Erythroblast (primary cell): ENCODE measurements around the gene PACS1.
"Not testable (repeated sequence)": the region's sequence is repeated elsewhere in the genome, so short reads cannot be mapped to it uniquely, and the experiment has no call there.

ENCODE experiments used
- DNase-seq, 2 experiments: peaks; one replicate each; lab custom pipeline; 2025; lab: John Stamatoyannopoulos, UW
- GATA1 ChIP-seq: IDR thresholded peaks from 2 replicates; pipeline ENCODE4 v1.6.1; 2011; ENCODE audit warnings: low read depth, mild to moderate bottlenecking, control low read depth, low read length, moderate library complexity
- POLR2A ChIP-seq: IDR thresholded peaks from 2 replicates; pipeline ENCODE4 v1.6.1; 2011; ENCODE audit warnings: mild to moderate bottlenecking, low read length

PACS1 gene

DNA sequence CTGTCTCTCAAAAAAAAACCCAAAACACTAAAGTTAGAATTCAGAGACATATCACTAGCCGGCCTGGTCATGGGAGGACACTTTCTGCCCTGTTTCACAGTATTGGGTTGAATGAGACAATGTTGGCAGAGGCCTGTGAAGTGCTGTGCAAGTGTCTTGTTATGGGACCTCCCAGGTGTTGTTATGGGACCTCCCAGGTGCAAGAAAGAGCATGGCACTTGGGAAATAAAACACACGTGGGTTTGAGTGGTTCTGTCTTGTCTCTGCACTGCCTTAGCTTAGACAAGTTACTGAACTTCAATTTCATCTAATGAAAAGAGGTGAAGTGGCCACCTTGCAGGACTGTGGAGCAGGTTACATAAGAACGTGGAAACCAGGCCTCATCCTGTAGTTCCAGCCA, 169.4 kb downstream of the PACS1 start:
- no peak for DNase-seq
- TF ChIP-seq POLR2A = no peak
- no peak for TF ChIP-seq GATA1

DNA sequence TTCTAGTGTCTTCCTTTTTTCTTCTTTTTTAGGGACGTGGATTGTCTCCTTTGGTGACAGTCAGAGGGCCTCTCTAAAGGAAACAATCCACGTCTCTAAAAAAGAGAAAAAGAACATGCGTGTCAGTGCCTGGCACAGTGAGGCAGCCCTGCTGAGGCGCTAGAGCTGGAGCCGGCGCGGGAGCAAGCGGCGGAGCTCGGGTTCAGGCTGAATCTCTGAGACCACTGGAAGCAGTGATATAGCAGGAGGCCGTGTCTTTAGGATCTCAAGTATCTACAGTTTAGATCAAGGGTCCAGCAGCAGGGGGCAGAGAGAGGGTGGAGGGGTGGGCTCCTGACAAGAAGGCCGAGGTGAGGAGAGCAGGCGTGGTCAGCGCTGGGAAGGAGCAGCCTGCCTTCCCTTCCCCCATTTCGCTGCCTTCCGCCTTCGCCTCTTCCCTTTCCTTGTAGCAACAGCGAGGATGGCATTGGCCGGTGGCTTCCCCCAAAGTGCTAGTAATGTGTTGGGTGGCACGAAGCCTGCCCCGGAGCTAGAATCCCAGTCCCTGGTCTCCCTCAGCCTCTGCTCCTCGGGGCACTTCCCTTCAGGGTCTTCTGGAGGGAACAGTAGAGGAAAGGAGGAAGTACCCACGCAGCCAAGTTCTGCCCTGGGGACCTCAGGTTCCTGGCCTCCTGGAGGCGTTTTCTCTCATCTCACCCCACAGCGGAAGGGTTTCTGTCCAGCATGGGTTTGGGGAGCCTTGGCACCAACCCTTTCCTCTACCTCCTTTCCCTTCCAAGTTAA, 170.1 kb downstream of the PACS1 start:
- TF ChIP-seq POLR2A (no peak), GATA1 (no peak)
- no peak for DNase-seq

DNA sequence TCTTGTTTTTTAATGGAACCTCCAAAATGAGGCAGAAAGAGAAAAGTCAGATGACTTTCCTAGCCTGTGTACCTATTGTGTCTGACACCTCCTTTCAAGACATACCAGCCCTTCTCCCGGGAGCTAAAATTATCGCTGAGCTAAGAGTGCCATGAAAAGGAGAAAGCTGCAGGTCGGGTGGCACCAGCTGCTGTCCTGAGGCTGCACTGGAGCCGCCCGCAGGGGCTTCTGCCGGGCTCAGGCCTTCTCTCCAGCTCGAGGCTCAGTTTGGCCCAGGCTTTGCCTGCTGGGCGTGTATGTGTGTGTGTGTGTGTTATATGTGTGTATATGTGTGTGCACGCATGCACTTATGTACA, 170.7 kb downstream of the PACS1 start:
- TF ChIP-seq POLR2A (no peak), GATA1 (no peak)
- no peak for DNase-seq

DNA sequence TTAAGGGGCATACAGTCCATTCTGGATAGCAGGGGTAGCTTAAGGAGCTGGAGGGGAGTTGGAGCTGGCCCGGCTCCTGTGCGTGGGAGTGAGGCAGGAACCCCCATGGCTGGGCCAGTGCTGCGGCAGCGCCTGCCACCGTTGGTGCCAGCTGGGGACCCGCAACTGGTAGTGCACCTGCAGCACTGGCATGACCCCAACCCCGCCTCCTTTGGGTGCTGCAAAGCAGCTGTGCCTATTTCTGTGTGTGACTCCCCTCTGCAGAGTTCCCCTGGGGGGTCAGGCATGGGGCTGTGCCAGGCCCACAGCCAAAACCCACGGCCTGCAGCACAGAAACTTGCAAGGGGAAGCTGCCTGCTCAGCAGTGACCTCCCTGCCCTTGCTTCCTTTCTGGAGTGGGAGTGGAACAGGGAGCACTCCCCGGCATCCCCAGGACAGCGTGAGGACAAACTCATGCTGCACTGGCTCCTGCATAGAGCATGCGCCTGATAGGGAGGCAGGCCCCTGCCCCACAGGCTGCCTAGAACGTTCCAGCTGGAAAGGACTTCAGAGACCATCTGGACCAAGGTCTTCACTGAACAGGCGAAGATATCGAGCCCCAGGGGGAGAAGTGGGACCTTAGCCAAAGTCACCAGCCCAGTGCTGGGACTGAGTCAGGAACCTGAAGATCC, 172.2 kb downstream of the PACS1 start:
- no peak for TF ChIP-seq GATA1
- TF ChIP-seq POLR2A = no peak
- no peak for DNase-seq

DNA sequence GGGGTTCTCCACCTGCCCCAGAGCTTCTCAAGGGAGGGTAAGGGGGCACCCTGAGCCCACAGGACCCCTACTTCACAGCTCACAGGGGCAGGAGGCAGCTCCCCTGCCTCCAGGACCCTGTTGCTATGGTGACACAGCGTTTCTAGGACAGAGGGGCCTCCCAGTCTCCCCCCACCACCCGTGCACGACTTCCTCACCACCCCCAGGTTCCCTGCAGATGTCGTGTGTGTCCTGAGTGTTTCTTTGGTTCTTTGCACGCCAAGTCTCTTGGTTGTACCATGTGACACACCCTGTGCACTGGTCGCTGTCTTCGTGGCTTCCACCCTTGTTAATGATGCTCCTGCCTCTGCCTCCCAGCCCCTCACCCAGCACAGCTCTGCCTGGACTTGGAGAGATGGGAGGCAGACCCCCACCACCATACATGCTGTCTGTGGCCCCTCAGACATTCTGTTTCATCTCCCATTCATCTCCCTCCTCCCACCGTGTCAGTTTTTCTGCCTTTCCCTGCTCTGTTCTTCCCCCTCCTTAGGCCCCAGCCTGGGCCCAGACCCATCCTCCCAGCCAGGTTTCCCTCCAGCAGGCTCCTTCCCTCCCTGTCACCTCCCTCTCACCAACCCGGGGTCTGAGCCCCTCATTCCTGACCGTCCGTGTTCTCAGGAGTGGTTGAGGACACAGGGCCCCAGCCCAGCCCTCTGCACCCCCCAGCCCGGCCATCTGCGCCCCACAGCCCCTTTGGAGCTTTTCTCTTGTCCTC, 173.9 kb downstream of the PACS1 start:
- DNase-seq = no peak
- TF ChIP-seq POLR2A (no peak), GATA1 (no peak)

DNA sequence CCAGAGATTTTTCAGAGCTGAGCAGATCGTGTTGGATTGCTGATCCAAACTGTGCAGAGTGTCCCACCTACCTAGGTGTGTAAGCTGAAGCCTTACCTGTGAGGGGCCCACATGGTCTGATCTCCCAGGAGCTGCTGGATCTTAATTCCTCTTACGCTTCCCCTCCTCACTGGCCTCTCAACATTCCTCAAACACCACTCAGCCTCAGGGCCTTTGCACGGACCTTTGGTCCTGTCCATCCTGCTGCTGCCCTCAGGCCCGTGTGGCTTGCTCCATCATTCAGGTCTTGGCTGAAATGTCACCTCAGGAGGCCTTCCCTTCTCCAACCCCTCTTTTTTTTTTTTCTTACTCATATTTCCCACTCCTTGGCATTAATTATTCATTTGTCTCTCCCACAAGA, 177.2 kb downstream of the PACS1 start:
- TF ChIP-seq GATA1 = no peak
- no peak for TF ChIP-seq POLR2A
- DNase-seq = no peak

DNA sequence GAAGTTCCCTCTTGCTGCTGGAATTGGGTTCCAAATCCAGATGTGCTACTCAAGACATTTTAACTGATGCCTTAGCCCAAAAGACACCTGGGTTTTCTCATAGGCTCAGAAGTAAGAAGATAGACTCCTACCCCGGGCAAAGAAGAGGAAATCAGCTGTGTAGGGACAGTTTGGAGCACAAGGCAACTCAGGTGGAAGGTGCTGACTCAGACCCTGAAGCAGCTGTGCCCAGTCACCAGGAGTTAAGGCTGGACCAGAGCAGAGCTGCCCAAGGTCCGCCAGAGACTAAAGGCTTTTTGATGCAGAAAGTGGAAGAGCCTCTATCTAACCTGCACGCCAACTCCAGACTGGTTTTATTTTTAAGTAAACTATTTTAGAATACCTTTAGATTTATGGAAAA, 177.7 kb downstream of the PACS1 start:
- TF ChIP-seq GATA1 (no peak), POLR2A (no peak)
- no peak for DNase-seq

DNA sequence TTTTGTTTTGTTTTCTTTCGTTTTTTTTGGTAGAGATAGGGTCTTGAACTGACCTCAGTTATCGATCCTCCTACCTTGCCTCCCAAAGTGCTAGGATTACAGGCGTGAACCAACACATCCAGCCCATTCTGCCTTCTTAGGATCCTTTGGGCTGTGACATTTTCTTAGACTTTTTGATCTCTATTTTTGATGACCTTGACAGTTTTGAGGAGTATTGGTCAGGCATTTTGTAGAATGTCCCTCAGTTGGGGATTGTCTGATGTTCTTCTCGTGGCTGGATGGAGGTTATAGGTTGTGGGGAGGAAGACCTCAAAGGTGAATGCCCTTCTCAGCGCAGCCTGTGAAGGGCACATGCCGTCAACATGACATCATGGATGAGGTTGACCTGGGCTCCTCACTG, 178.8 kb downstream of the PACS1 start:
- TF ChIP-seq GATA1 = no peak
- TF ChIP-seq POLR2A = no peak
- DNase-seq = no peak

DNA sequence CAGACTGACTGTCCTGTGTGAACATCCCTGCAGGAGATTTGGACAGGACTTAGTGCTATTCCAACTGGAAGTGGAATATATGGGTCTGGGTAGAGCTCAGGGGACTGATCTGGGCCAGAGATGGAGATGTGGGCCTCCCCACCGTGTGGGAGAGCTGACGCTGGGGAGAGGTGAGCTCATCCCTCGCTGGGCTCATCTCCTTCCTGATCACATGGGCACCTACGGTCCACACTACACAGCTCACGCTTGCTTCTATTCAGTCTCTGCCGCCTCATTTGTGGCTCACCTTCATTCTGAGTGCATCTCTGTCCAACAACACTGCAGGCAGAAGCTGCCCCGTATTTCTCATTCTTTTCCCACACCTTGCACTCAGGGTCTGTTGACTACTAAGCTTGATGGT, 181.7 kb downstream of the PACS1 start:
- no peak for TF ChIP-seq GATA1
- DNase-seq = no peak

DNA sequence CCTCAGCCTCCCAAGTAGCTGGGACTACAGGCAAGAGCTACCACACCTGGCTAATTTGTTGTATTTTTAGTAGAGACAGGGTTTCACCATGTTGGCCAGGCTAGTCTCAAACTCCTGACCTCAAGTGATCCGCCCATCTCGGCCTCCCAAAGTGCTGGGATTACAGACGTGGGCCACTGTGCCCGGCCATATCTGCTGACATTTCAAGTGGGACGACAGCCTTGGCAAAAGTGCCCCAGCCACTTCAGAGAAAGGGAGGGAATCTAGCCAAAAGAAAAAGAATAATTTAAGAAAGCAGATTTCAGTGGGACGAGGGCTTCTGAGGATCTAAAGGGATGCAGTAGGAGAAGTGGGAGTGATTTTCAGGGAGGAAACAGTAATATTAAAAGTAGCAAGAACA, 183.0 kb downstream of the PACS1 start:
- not testable (repeated sequence) for DNase-seq

DNA sequence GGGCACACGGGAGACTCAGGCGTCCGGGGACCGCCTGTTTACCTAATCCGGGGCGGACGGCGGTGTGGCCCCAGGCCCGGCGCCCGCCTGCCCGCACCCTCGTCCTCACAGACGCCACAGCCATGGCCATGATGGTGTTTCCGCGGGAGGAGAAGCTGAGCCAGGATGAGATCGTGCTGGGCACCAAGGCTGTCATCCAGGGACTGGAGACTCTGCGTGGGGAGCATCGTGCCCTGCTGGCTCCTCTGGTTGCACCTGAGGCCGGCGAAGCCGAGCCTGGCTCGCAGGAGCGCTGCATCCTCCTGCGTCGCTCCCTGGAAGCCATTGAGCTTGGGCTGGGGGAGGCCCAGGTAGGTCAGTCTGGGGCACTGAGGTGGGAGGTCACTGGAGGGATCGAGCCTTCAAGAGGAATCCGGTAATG, 188.4 kb downstream of the PACS1 start:
- TF ChIP-seq POLR2A (no peak), GATA1 (no peak)
- no peak for DNase-seq

DNA sequence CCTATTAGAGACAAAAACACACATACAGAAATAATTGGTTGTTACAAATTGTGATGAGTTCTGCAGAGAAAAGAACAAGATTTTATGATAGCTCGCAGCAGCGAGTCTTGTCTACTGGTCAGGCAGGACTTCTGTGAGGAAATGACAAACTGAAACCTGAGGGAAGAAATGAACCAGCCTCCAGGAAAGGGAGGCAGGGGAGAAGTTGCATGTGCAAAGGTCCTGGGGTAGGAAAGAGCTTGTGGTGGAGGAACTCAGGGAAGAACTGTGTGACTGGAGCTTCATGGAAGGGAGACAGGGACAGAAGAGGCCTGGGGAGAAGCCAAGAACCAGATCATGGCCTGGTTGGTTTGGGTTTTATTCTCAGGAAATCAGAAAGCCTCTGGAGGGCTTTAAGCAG, 189.2 kb downstream of the PACS1 start:
- no peak for DNase-seq
- TF ChIP-seq POLR2A = no peak
- TF ChIP-seq GATA1 = no peak

DNA sequence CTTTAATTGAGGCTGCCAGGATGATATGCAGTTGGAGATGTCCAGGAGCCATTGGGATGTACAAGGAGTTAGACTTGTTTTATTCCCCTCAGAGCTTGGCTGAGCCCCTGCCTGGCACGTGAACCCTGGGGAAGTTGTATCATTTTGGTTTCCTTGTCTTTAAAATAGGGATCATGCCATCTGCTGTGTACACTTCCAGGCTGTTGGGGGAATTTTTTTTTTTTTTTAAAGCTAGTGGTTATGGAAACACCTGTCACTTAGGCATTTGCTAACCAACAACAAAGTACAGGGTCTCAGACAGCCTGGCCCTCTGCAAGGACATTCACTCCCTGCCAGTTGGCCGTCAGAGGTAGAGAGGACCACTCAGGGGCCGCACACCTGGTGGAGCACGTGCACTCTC, 189.9 kb downstream of the PACS1 start:
- TF ChIP-seq POLR2A (no peak), GATA1 (no peak)
- no peak for DNase-seq

DNA sequence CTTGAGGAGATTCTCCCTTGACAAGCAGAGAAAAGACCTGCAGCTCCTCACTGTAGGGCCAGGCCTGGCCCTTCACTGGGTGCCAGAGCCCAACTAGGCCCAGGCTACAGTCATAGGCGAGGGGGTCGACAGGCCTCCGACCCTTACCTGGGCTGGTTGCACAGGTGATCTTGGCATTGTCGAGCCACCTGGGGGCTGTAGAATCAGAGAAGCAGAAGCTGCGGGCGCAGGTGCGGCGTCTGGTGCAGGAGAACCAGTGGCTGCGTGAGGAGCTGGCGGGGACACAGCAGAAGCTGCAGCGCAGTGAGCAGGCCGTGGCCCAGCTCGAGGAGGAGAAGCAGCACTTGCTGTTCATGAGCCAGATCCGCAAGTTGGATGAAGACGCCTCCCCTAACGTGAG, 191.5 kb downstream of the PACS1 start:
- TF ChIP-seq GATA1 = no peak
- no peak for TF ChIP-seq POLR2A
- no peak for DNase-seq

DNA sequence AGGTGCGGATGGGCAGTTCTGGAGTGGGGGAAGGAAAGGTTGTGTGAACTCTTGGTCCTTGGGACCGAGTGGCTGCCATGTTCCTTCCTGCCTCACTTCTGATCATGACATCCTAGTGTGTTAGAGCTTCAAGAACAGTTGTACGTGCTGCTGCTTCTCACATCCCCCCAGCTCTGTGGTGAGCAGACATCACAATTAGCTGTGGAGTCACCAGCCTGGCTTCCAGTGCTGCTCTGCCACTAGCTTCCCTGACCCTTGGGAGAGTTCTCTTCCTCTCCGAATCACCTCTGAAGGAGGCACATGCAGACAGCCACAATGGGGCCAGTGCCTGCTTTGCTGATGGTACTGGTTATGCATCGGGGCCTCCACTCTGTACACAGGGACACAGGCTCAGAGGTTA, 192.1 kb downstream of the PACS1 start:
- no peak for DNase-seq
- TF ChIP-seq POLR2A (no peak), GATA1 (no peak)
